ENCODE data around the gene ECI2. TPM values are rescaled to one million over a fixed set of nuclear protein-coding genes. Genes with fewer than 3 reads are reported as not detected.
A peak's percentile ranks its signal among the peaks of the same experiment; 100 is the strongest.

Gene ECI2
- total RNA-seq, 4 donors from 2014 or later: 11.7 to 38.0 (median 19.1) TPM

DNA sequence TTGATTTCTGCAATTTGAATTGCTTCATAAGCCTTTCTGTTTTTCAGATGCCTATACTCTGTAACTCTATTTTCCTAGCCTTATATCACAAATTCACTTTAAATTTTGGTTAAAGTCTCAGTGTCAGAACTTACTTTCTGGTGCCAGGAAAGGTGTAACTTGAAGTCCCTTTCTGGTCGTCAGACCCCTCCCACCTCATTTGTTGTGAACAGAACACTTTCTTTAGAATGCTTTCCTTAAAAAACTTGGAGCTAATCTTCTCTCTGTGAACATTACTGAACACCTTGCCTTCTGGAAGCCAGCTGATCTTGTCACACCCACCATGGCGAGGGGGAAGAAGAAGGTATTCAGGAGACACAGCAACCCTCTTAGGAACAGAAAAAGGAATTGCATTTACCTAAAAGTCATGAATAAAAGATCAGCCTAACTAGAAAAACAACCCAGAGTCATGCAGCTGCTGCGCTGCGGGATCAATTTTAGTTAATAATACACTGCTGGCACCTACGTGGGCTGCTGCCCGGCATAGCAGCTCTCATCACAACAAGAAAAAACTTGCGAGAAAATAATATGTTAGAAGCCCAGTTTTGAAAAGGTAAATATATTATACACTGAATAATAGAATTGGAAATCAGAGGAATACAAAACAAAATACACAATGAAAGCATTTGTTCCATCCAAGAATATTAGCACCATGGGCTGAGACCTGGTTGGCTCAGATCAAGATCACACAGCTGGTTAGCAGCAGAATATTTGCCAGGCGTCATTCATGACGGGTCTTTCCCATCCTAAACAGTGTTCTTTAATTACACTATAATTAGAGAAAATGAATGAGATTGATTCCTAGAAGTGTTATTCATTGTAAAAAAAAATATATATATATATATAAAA, 50.7 kb downstream of the ECI2 start:
- Histone ChIP-seq H3K9me3 (no peaks in the 10 kb centered on the region), H3K4me3 (no peak overlapping the region), H3K27me3 (no peaks in the 10 kb centered on the region), H3K4me1 (no peaks in the 10 kb centered on the region), H3K27ac (no peak overlapping the region), H3K36me3 (no peaks in the 10 kb centered on the region)
- 46 to 49% methylated on average over 8 to 9 of the region's 9 CpGs for WGBS, 2 donors
- TF ChIP-seq POLR2A (IDR thresholded peaks at IDR 0.05) (no peak), CTCF (IDR thresholded peaks at IDR 0.05) (no peak)
- intact Hi-C loops (cut with DNase I): no loop called here
- no peak for DNase-seq

DNA sequence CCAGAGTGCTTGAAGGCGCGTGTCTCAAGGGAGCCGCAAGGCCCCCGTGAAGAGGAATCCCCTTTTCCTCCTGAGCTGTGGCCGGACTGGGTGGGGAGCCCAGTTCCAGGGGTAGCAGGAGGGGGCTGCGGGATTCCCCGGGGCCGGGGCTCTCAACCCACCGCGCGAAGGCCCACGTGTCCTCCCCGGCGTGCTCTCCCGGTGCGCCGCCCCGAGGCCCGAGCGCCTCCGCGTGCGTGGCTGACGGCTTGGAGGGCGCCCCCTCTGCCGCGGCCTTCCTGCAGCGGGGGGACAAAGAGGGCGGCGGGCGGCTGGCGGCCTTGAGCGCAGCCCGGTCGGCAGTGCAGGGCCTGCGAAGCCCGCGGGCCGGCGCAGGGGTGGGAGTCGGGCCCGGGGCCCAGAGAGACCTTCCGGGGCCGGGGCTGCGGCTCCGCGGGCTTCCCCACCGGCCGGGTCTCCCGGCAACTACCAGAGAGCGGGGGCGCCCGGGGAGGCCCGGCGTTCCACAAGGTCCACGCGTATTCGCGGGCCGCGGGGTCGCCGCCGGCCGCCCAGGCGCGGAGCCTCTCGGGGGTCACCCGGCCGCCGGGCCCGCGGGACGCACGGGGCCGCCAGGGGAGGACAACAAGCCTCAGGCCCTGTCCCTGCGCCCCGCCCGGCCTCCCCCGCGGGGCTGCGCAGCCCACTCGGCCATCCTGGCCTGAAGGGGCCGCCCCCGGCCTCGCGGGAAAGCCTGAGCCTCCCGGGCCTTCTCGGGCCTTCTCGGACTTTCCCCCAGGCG, 56.5 kb downstream of the ECI2 start, which contains the start of gene FAM217A:
FAM217A (minus strand) TSS at position 447 of the 781 bp plus-strand sequence. CDS start 1,723 bp downstream, outside the sequence.
- no peak for DNase-seq
- peak within 1 kb of the TSS in 1 of 4 donors; percentile 15 for H3K4me3 ChIP-seq
- H3K27ac ChIP-seq: no peak within 1 kb of the TSS
- intact Hi-C loops (cut with DNase I): no loop called here
- H3K9me3 ChIP-seq: no peaks in the 10 kb centered on the region
- H3K36me3 ChIP-seq: no peaks in the 10 kb centered on the region
- TF ChIP-seq POLR2A (IDR thresholded peaks at IDR 0.05): no peak
- no peak for TF ChIP-seq CTCF (IDR thresholded peaks at IDR 0.05)
- peaks cover 0 to 23% (median 0%) of the 10 kb centered on the region in 4 donors for H3K27me3 ChIP-seq
- H3K4me1 ChIP-seq: no peaks in the 10 kb centered on the region
- 60 to 85% methylated on average over 8 to 9 of the region's 91 CpGs for WGBS, 2 donors

DNA sequence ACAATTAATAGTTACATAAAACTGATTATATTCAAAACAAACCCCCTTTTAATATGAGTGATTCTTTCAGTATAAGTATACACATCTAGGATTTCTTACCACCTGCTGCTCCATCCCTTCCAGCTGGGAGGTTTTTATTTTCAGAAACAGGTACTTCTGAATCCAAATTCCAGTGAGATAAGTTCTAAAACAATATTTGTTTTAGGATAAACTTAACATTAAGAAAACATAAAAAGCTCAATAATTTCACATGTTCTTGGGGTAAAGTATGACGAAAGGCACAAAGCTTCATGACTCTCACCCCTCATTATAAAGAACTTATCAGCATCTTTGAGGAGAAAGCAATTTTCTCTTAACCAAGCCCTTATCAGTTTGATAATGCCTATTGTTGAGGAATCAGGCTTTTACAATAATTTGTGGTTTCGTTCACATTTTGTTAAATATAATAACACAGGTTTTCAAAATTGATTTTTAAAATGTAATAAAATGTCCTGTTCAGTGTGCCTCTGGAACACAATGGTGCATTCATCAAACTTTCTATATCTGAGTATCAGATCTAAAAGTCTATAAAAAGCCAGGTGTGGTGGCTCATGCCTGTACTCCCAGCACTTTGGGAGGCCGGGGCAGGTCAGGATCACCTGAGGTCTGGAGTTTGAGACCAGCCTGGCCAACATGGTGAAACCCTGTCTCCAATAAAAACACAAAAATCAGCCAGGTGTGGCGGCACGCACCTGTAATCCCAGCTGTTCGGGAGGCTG, 60.7 kb downstream of the ECI2 start:
- DNase-seq: no peak
- WGBS, 2 donors: 69 to 92% methylated on average over 6 of the region's 6 CpGs
- Histone ChIP-seq H3K27me3 (peaks cover 0 to 23% (median 0%) of the 10 kb centered on the region in 4 donors), H3K9me3 (no peaks in the 10 kb centered on the region), H3K27ac (no peak overlapping the region), H3K4me1 (no peaks in the 10 kb centered on the region), H3K4me3 (no peak overlapping the region), H3K36me3 (no peaks in the 10 kb centered on the region)
- intact Hi-C loops (cut with DNase I): no loop called here
- no peak for TF ChIP-seq POLR2A (IDR thresholded peaks at IDR 0.05)
- no peak for TF ChIP-seq CTCF (IDR thresholded peaks at IDR 0.05)

- no peak for DNase-seq
- Histone ChIP-seq H3K36me3 (peaks cover 0 to 1% (median 0%) of the 10 kb centered on the region in 3 donors), H3K27me3 (no peaks in the 10 kb centered on the region), H3K4me3 (no peak overlapping the region), H3K9me3 (no peaks in the 10 kb centered on the region), H3K27ac (no peak overlapping the region), H3K4me1 (no peaks in the 10 kb centered on the region)
- no peak for TF ChIP-seq CTCF (IDR thresholded peaks at IDR 0.05)
- no peak for TF ChIP-seq POLR2A (IDR thresholded peaks at IDR 0.05)
- WGBS, 2 donors: 65 to 78% methylated on average over 4 of the region's 4 CpGs
- intact Hi-C loops (cut with DNase I): no loop called here
These were observed 64.0 kb downstream of the ECI2 start for GRCh38 chr6:4071330-4071729.

All from esophagus squamous epithelium (tissue), 5 donors.